ENCODE data around the gene CABP4.
"Not testable (repeated sequence)": the region's sequence is repeated elsewhere in the genome, so short reads cannot be mapped to it uniquely, and the experiment has no call there.

CABP4 gene

GRCh38 chr11:67420646-67421429 is 34.3 kb upstream of the CABP4 start:
- H3K4me1 ChIP-seq (ENCODE audit: control insufficient read depth in 1 of 2, insufficient read depth in 2 of 2, low read length in 2 of 2) = peaks cover 0 to 33% of the 10 kb centered on the region in 2 donors
- no peaks in the 10 kb centered on the region for H3K27me3 ChIP-seq (ENCODE audit: low read depth, low read length)
- H3K27ac ChIP-seq (ENCODE audit: low read length) = no peak overlapping the region
- H3K4me3 ChIP-seq (ENCODE audit: low read depth in 1 of 2, low read length in 2 of 2) = peak overlapping the region in 1 of 2 donors; percentile 59
- no peaks in the 10 kb centered on the region for H3K36me3 ChIP-seq (ENCODE audit: control insufficient read depth in 1 of 2, insufficient read depth in 2 of 2, low read length in 2 of 2)
- no peaks in the 10 kb centered on the region for H3K9me3 ChIP-seq (ENCODE audit: control insufficient read depth in 1 of 2, low read length in 2 of 2)

GRCh38 chr11:67421430-67422031 is 33.6 kb upstream of the CABP4 start:
- Histone ChIP-seq H3K36me3 (ENCODE audit: control insufficient read depth in 1 of 2, insufficient read depth in 2 of 2, low read length in 2 of 2) (no peaks in the 10 kb centered on the region), H3K4me3 (ENCODE audit: low read depth in 1 of 2, low read length in 2 of 2) (peak overlapping the region in 1 of 2 donors; percentile 59), H3K27me3 (ENCODE audit: low read depth, low read length) (no peaks in the 10 kb centered on the region), H3K4me1 (ENCODE audit: control insufficient read depth in 1 of 2, insufficient read depth in 2 of 2, low read length in 2 of 2) (peaks cover 0 to 27% of the 10 kb centered on the region in 2 donors), H3K27ac (ENCODE audit: low read length) (no peak overlapping the region), H3K9me3 (ENCODE audit: control insufficient read depth in 1 of 2, low read length in 2 of 2) (no peaks in the 10 kb centered on the region)

GRCh38 chr11:67422891-67423290 is 32.3 kb upstream of the CABP4 start:
- H3K27ac ChIP-seq (ENCODE audit: low read length) = no peak overlapping the region

DNA sequence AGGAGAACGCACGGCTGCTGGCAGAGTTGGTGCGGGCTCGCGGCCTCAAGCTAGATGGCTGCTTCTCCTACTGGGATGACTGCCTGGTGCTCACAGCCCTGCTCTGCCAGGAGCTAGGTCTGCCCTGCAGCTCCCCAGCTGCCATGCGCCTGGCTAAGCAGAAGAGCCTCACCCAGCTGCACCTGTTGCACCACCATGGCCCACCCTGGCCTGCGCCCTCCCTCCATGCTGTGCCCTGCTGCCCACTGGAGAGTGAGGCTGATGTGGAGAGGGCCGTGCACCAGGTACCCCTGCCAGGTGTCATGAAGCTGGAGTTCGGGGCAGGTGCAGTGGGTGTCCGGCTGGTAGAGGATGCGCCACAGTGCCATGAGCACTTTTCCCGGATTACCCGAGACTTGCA is 31.7 kb upstream of the CABP4 start:
- H3K27me3 ChIP-seq (ENCODE audit: low read depth, low read length) = no peaks in the 10 kb centered on the region
- H3K36me3 ChIP-seq (ENCODE audit: control insufficient read depth in 1 of 2, insufficient read depth in 2 of 2, low read length in 2 of 2) = no peaks in the 10 kb centered on the region
- H3K9me3 ChIP-seq (ENCODE audit: control insufficient read depth in 1 of 2, low read length in 2 of 2) = no peaks in the 10 kb centered on the region
- H3K4me3 ChIP-seq (ENCODE audit: low read depth in 1 of 2, low read length in 2 of 2) = no peak overlapping the region
- H3K4me1 ChIP-seq (ENCODE audit: control insufficient read depth in 1 of 2, insufficient read depth in 2 of 2, low read length in 2 of 2) = peaks cover 0 to 27% of the 10 kb centered on the region in 2 donors
- no peak overlapping the region for H3K27ac ChIP-seq (ENCODE audit: low read length)

More at GRCh38 chr11:67422891-67423290, 32.3 kb upstream of the CABP4 start:
- H3K4me3 ChIP-seq (ENCODE audit: low read depth in 1 of 2, low read length in 2 of 2) = no peak overlapping the region
- no peaks in the 10 kb centered on the region for H3K27me3 ChIP-seq (ENCODE audit: low read depth, low read length)
- no peaks in the 10 kb centered on the region for H3K9me3 ChIP-seq (ENCODE audit: control insufficient read depth in 1 of 2, low read length in 2 of 2)
- H3K4me1 ChIP-seq (ENCODE audit: control insufficient read depth in 1 of 2, insufficient read depth in 2 of 2, low read length in 2 of 2) = peaks cover 0 to 26% of the 10 kb centered on the region in 2 donors
- no peaks in the 10 kb centered on the region for H3K36me3 ChIP-seq (ENCODE audit: control insufficient read depth in 1 of 2, insufficient read depth in 2 of 2, low read length in 2 of 2)

- Histone ChIP-seq H3K4me3 (ENCODE audit: low read depth in 1 of 2, low read length in 2 of 2) (no peak overlapping the region), H3K36me3 (ENCODE audit: control insufficient read depth in 1 of 2, insufficient read depth in 2 of 2, low read length in 2 of 2) (no peaks in the 10 kb centered on the region), H3K27ac (ENCODE audit: low read length) (no peak overlapping the region), H3K27me3 (ENCODE audit: low read depth, low read length) (no peaks in the 10 kb centered on the region), H3K4me1 (ENCODE audit: control insufficient read depth in 1 of 2, insufficient read depth in 2 of 2, low read length in 2 of 2) (peaks cover 0 to 31% of the 10 kb centered on the region in 2 donors), H3K9me3 (ENCODE audit: control insufficient read depth in 1 of 2, low read length in 2 of 2) (no peaks in the 10 kb centered on the region)
Observed at GRCh38 chr11:67423891-67424613, 31.1 kb upstream of the CABP4 start.

- Histone ChIP-seq H3K36me3 (ENCODE audit: control insufficient read depth in 1 of 2, insufficient read depth in 2 of 2, low read length in 2 of 2) (peaks cover 1 to 15% of the 10 kb centered on the region in 2 donors), H3K27ac (ENCODE audit: low read length) (peak overlapping the region; percentile 93), H3K4me1 (ENCODE audit: control insufficient read depth in 1 of 2, insufficient read depth in 2 of 2, low read length in 2 of 2) (peaks cover 0 to 21% of the 10 kb centered on the region in 2 donors), H3K4me3 (ENCODE audit: low read depth in 1 of 2, low read length in 2 of 2) (peak overlapping the region; percentile 94 to 98)
- not testable (repeated sequence) for H3K27me3 ChIP-seq (ENCODE audit: low read depth, low read length); H3K9me3 ChIP-seq (ENCODE audit: control insufficient read depth in 1 of 2, low read length in 2 of 2)
Observed at GRCh38 chr11:67427364-67427859, 27.7 kb upstream of the CABP4 start.

DNA sequence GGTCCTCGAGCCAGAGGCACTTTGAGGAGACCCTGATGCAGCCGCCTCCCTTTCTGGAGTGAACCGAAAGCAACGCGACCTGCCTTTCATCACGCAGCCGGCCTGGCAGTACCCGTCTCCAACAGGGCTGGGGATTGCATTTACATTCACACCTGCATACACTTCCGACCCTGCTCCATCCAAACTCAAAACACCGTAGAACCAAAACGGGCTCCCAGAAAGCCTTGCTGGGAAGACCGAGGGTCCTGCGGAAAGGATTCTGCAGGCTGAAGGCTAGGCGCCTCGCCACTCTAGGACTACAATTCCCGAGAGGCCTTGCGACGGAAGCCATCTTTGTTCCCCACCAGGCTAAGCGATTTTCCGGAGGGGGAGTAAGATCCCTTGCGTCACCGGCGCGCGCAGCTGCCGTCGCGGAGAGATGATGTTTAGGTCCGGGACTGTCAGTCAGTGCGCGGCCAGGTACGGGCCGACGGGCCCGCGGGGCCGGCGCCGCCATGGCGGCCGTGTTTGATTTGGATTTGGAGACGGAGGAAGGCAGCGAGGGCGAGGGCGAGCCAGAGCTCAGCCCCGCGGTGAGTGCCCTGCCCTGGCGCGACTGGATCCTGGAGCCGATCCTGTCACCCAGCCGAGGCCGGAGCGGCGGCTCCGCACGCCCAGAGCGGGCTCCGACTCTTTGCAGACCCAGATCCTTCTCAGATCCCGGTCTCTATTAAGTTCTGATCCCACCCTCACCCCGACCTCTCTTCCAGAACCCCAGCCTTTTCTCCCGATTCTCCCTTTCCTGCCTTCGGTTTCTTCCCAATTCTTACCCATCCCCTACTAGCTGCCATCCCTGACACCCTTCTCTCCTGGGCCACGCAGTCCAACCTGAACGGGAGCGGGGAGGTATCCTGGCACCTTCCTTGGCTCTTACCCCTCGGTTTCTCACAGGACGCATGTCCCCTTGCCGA is 26.8 kb upstream of the CABP4 start, which contains the start of gene RPS6KB2:
TSS of gene RPS6KB2 (plus strand) at position 443 of the 950 bp plus-strand sequence. CDS start at position 495, 52 bp downstream.
- peaks cover 7 to 24% of the 10 kb centered on the region in 2 donors for H3K36me3 ChIP-seq (ENCODE audit: control insufficient read depth in 1 of 2, insufficient read depth in 2 of 2, low read length in 2 of 2)
- no peaks in the 10 kb centered on the region for H3K9me3 ChIP-seq (ENCODE audit: control insufficient read depth in 1 of 2, low read length in 2 of 2)
- H3K4me1 ChIP-seq (ENCODE audit: control insufficient read depth in 1 of 2, insufficient read depth in 2 of 2, low read length in 2 of 2) = peaks cover 0 to 21% of the 10 kb centered on the region in 2 donors
- no peaks in the 10 kb centered on the region for H3K27me3 ChIP-seq (ENCODE audit: low read depth, low read length)
- peak within 1 kb of the TSS; percentile 93 for H3K27ac ChIP-seq (ENCODE audit: low read length)
- peak within 1 kb of the TSS; percentile 94 to 98 for H3K4me3 ChIP-seq (ENCODE audit: low read depth in 1 of 2, low read length in 2 of 2)

GRCh38 chr11:67429038-67429668 is 26.0 kb upstream of the CABP4 start:
- Histone ChIP-seq H3K27me3 (ENCODE audit: low read depth, low read length) (no peaks in the 10 kb centered on the region), H3K27ac (ENCODE audit: low read length) (peak overlapping the region; percentile 93), H3K36me3 (ENCODE audit: control insufficient read depth in 1 of 2, insufficient read depth in 2 of 2, low read length in 2 of 2) (peaks cover 11 to 32% of the 10 kb centered on the region in 2 donors), H3K4me1 (ENCODE audit: control insufficient read depth in 1 of 2, insufficient read depth in 2 of 2, low read length in 2 of 2) (peaks cover 0 to 21% of the 10 kb centered on the region in 2 donors), H3K4me3 (ENCODE audit: low read depth in 1 of 2, low read length in 2 of 2) (peak overlapping the region; percentile 94 to 98), H3K9me3 (ENCODE audit: control insufficient read depth in 1 of 2, low read length in 2 of 2) (no peaks in the 10 kb centered on the region)

GRCh38 chr11:67429722-67430121 is 25.4 kb upstream of the CABP4 start:
- peak overlapping the region; percentile 94 to 98 for H3K4me3 ChIP-seq (ENCODE audit: low read depth in 1 of 2, low read length in 2 of 2)
- H3K27ac ChIP-seq (ENCODE audit: low read length) = peak overlapping the region; percentile 93
- no peaks in the 10 kb centered on the region for H3K9me3 ChIP-seq (ENCODE audit: control insufficient read depth in 1 of 2, low read length in 2 of 2)
- H3K4me1 ChIP-seq (ENCODE audit: control insufficient read depth in 1 of 2, insufficient read depth in 2 of 2, low read length in 2 of 2) = peaks cover 0 to 21% of the 10 kb centered on the region in 2 donors
- H3K36me3 ChIP-seq (ENCODE audit: control insufficient read depth in 1 of 2, insufficient read depth in 2 of 2, low read length in 2 of 2) = peaks cover 11 to 38% of the 10 kb centered on the region in 2 donors
- no peaks in the 10 kb centered on the region for H3K27me3 ChIP-seq (ENCODE audit: low read depth, low read length)
